Ectodermal cell (in vitro differentiated cells): Measurements from ENCODE around the gene ALDH5A1.

Experiments used
- H3K27ac ChIP-seq: 2 replicates; pipeline ENCODE4 v1.7.0; 2013; ENCODE audit warnings: mild to moderate bottlenecking, low read depth, low read length; ENCODE audit not compliant: insufficient read depth, poor library complexity, severe bottlenecking
- H3K27me3 ChIP-seq: 2 replicates; pipeline ENCODE4 v1.7.0; 2013; ENCODE audit warnings: mild to moderate bottlenecking, low read length; ENCODE audit not compliant: insufficient read depth, control insufficient read depth, poor library complexity, severe bottlenecking
- H3K36me3 ChIP-seq: one replicate; pipeline ENCODE4 v1.7.0; 2013; ENCODE audit warnings: low read length; ENCODE audit not compliant: control insufficient read depth, insufficient read depth
- H3K4me1 ChIP-seq: one replicate; pipeline ENCODE4 v1.7.0; 2013; ENCODE audit warnings: low read length; ENCODE audit not compliant: control insufficient read depth, insufficient read depth
- H3K4me3 ChIP-seq: 2 replicates; pipeline ENCODE4 v1.7.0; 2013; ENCODE audit warnings: low read depth, low read length, control low read depth; ENCODE audit not compliant: insufficient read depth
- H3K9me3 ChIP-seq: 2 replicates; pipeline ENCODE4 v1.7.0; 2013; ENCODE audit warnings: mild to moderate bottlenecking, low read length, moderate library complexity; ENCODE audit not compliant: control insufficient read depth
- WGBS, 2 experiments: methylation state at CpG; one replicate each; pipeline ENCODE4 v1.1.7; 2013; ENCODE audit warnings: missing lambda C conversion rate in 2 of 2; 5-methylcytosine and 5-hydroxymethylcytosine counted together

ALDH5A1 gene

GRCh38 chr6:24565196-24565595 is 70.4 kb downstream of the ALDH5A1 start:
- H3K36me3 ChIP-seq = no peaks in the 10 kb centered on the region
- no peaks in the 10 kb centered on the region for H3K27me3 ChIP-seq
- H3K4me1 ChIP-seq = peaks cover 4% of the 10 kb centered on the region
- no peak overlapping the region for H3K27ac ChIP-seq
- 90 to 94% methylated on average over 9 of the region's 9 CpGs for WGBS, 2 experiments
- no peak overlapping the region for H3K4me3 ChIP-seq
- no peaks in the 10 kb centered on the region for H3K9me3 ChIP-seq

- Histone ChIP-seq H3K4me3 (no peak overlapping the region), H3K36me3 (no peaks in the 10 kb centered on the region), H3K27me3 (no peaks in the 10 kb centered on the region), H3K4me1 (peaks cover 4% of the 10 kb centered on the region), H3K9me3 (no peaks in the 10 kb centered on the region), H3K27ac (no peak overlapping the region)
- WGBS, 2 experiments = 94 to 95% methylated on average over 4 to 5 of the region's 5 CpGs
These were observed 71.4 kb downstream of the ALDH5A1 start for GRCh38 chr6:24566020-24566767.

- H3K36me3 ChIP-seq = no peaks in the 10 kb centered on the region
- H3K27ac ChIP-seq = no peak overlapping the region
- H3K4me1 ChIP-seq = peaks cover 3% of the 10 kb centered on the region
- H3K9me3 ChIP-seq = no peaks in the 10 kb centered on the region
- 74 to 90% methylated on average over 3 of the region's 4 CpGs for WGBS, 2 experiments
- H3K4me3 ChIP-seq = no peak overlapping the region
- no peaks in the 10 kb centered on the region for H3K27me3 ChIP-seq
These were observed 73.9 kb downstream of the ALDH5A1 start for GRCh38 chr6:24568683-24569082.

- WGBS, 2 experiments = 88 to 93% methylated on average over 5 of the region's 5 CpGs
- Histone ChIP-seq H3K4me1 (no peaks in the 10 kb centered on the region), H3K9me3 (no peaks in the 10 kb centered on the region), H3K4me3 (no peak overlapping the region), H3K27me3 (no peaks in the 10 kb centered on the region), H3K27ac (no peak overlapping the region), H3K36me3 (no peaks in the 10 kb centered on the region)
These were observed 75.0 kb downstream of the ALDH5A1 start for GRCh38 chr6:24569811-24570210.

- Histone ChIP-seq H3K36me3 (no peaks in the 10 kb centered on the region), H3K27me3 (no peaks in the 10 kb centered on the region), H3K9me3 (no peaks in the 10 kb centered on the region), H3K4me1 (no peaks in the 10 kb centered on the region), H3K27ac (no peak overlapping the region), H3K4me3 (no peak overlapping the region)
- 70 to 73% methylated on average over 6 of the region's 6 CpGs for WGBS, 2 experiments
These were observed 76.6 kb downstream of the ALDH5A1 start for GRCh38 chr6:24571361-24571760.

GRCh38 chr6:24574809-24575208 is 80.0 kb downstream of the ALDH5A1 start:
- no peaks in the 10 kb centered on the region for H3K9me3 ChIP-seq
- no peaks in the 10 kb centered on the region for H3K4me1 ChIP-seq
- WGBS, 2 experiments = 78 to 85% methylated on average over 4 of the region's 4 CpGs
- no peaks in the 10 kb centered on the region for H3K27me3 ChIP-seq
- no peak overlapping the region for H3K4me3 ChIP-seq
- no peaks in the 10 kb centered on the region for H3K36me3 ChIP-seq
- H3K27ac ChIP-seq = no peak overlapping the region

- Histone ChIP-seq H3K4me1 (no peaks in the 10 kb centered on the region), H3K36me3 (no peaks in the 10 kb centered on the region), H3K27me3 (no peaks in the 10 kb centered on the region), H3K9me3 (no peaks in the 10 kb centered on the region), H3K4me3 (no peak overlapping the region), H3K27ac (no peak overlapping the region)
- WGBS, 2 experiments = 92 to 93% methylated on average over 6 of the region's 6 CpGs
These were observed 81.7 kb downstream of the ALDH5A1 start for GRCh38 chr6:24576447-24576846.

GRCh38 chr6:24581084-24581669 is 86.4 kb downstream of the ALDH5A1 start:
- no peaks in the 10 kb centered on the region for H3K27me3 ChIP-seq
- H3K27ac ChIP-seq = no peak overlapping the region
- H3K9me3 ChIP-seq = no peaks in the 10 kb centered on the region
- 64 to 68% methylated on average over 7 of the region's 7 CpGs for WGBS, 2 experiments
- H3K36me3 ChIP-seq = no peaks in the 10 kb centered on the region
- H3K4me3 ChIP-seq = no peak overlapping the region
- H3K4me1 ChIP-seq = no peaks in the 10 kb centered on the region

- no peaks in the 10 kb centered on the region for H3K9me3 ChIP-seq
- no peaks in the 10 kb centered on the region for H3K36me3 ChIP-seq
- H3K4me1 ChIP-seq = no peaks in the 10 kb centered on the region
- WGBS, 2 experiments = 41 to 47% methylated on average over 9 to 14 of the region's 15 CpGs
- no peak overlapping the region for H3K4me3 ChIP-seq
- H3K27ac ChIP-seq = no peak overlapping the region
- no peaks in the 10 kb centered on the region for H3K27me3 ChIP-seq
These were observed 89.0 kb downstream of the ALDH5A1 start for GRCh38 chr6:24583463-24584381.

GRCh38 chr6:24584382-24584720 is 89.6 kb downstream of the ALDH5A1 start:
- Histone ChIP-seq H3K27me3 (no peaks in the 10 kb centered on the region), H3K9me3 (no peaks in the 10 kb centered on the region), H3K4me1 (no peaks in the 10 kb centered on the region), H3K36me3 (no peaks in the 10 kb centered on the region), H3K27ac (no peak overlapping the region), H3K4me3 (no peak overlapping the region)
- 93 to 97% methylated on average over 1 to 2 of the region's 2 CpGs for WGBS, 2 experiments
